ENCODE measurements around the gene KLHL12.

KLHL12 gene

GRCh38 chr1:202848191-202848542, 78.9 kb downstream of the KLHL12 start:
- DNase-seq (ENCODE audit: extremely low read depth, low read depth), result no peak
- no peak for TF ChIP-seq CTCF (IDR thresholded peaks at IDR 0.05; ENCODE audit: low read depth, low read length, missing control alignments)
- no peak overlapping the region for H3K4me3 ChIP-seq (replicated peaks; ENCODE audit: low read depth, low read length)

- H3K4me3 ChIP-seq (replicated peaks; ENCODE audit: low read depth, low read length), result no peak overlapping the region
- no peak for TF ChIP-seq CTCF (IDR thresholded peaks at IDR 0.05; ENCODE audit: low read depth, low read length, missing control alignments)
- DNase-seq (ENCODE audit: extremely low read depth, low read depth), result no peak
These were observed 82.1 kb downstream of the KLHL12 start for GRCh38 chr1:202844935-202845334.

- DNase-seq (ENCODE audit: extremely low read depth, low read depth), result no peak
- no peak overlapping the region for H3K4me3 ChIP-seq (replicated peaks; ENCODE audit: low read depth, low read length)
- TF ChIP-seq CTCF (IDR thresholded peaks at IDR 0.05; ENCODE audit: low read depth, low read length, missing control alignments), result no peak
These were observed 82.8 kb downstream of the KLHL12 start for GRCh38 chr1:202844259-202844658.

GRCh38 chr1:202843081-202843480, 84.0 kb downstream of the KLHL12 start:
- no peak for TF ChIP-seq CTCF (IDR thresholded peaks at IDR 0.05; ENCODE audit: low read depth, low read length, missing control alignments)

More at GRCh38 chr1:202843081-202843480, 84.0 kb downstream of the KLHL12 start:
- DNase-seq (ENCODE audit: extremely low read depth, low read depth), result no peak
- H3K4me3 ChIP-seq (replicated peaks; ENCODE audit: low read depth, low read length), result no peak overlapping the region
